ENCODE data around the gene SEC31A.

Gene SEC31A

GRCh38 chr4:82893942-82894341, 3.0 kb upstream of the SEC31A start:
- no peak for TF ChIP-seq CTCF (IDR thresholded peaks at IDR 0.05; ENCODE audit: control insufficient read depth, extremely low read depth, insufficient read depth)
- no peak for DNase-seq (ENCODE audit: low read depth)
- H3K4me3 ChIP-seq (ENCODE audit: low read depth, low read length), result no peak overlapping the region

- TF ChIP-seq CTCF (IDR thresholded peaks at IDR 0.05; ENCODE audit: control insufficient read depth, extremely low read depth, insufficient read depth), result no peak
- H3K4me3 ChIP-seq (ENCODE audit: low read depth, low read length), result no peak overlapping the region
- DNase-seq (ENCODE audit: low read depth), result no peak
Observed at GRCh38 chr4:82892467-82892802, 1.5 kb upstream of the SEC31A start.

GRCh38 chr4:82891707-82892466, 934 bp upstream of the SEC31A start:
- no peak for DNase-seq (ENCODE audit: low read depth)
- TF ChIP-seq CTCF (IDR thresholded peaks at IDR 0.05; ENCODE audit: control insufficient read depth, extremely low read depth, insufficient read depth), result no peak
- H3K4me3 ChIP-seq (ENCODE audit: low read depth, low read length), result peak overlapping the region; percentile 94

- peak overlapping the region; percentile 94 for H3K4me3 ChIP-seq (ENCODE audit: low read depth, low read length)
- TF ChIP-seq CTCF (IDR thresholded peaks at IDR 0.05; ENCODE audit: control insufficient read depth, extremely low read depth, insufficient read depth), result no peak
- no peak for DNase-seq (ENCODE audit: low read depth)
Observed at GRCh38 chr4:82890528-82890900, 439 bp downstream of the SEC31A start.

GRCh38 chr4:82889287-82889686, 1.7 kb downstream of the SEC31A start:
- peak overlapping the region; percentile 94 for H3K4me3 ChIP-seq (ENCODE audit: low read depth, low read length)
- no peak for DNase-seq (ENCODE audit: low read depth)
- TF ChIP-seq CTCF (IDR thresholded peaks at IDR 0.05; ENCODE audit: control insufficient read depth, extremely low read depth, insufficient read depth), result no peak

- no peak overlapping the region for H3K4me3 ChIP-seq (ENCODE audit: low read depth, low read length)
- TF ChIP-seq CTCF (IDR thresholded peaks at IDR 0.05; ENCODE audit: control insufficient read depth, extremely low read depth, insufficient read depth), result no peak
- no peak for DNase-seq (ENCODE audit: low read depth)
Observed at GRCh38 chr4:82886147-82886942, 4.6 kb downstream of the SEC31A start.
